Fibroblast of skin of left biceps (primary cell): ENCODE data around the gene TSTD2.
A peak's percentile ranks its signal among the peaks of the same experiment; 100 is the strongest.

Experiments
- DNase-seq, 2 experiments: peaks; one replicate each; pipeline ENCODE4 v3.0.0-alpha.2; 2013; ENCODE audit warnings: low read depth in 2 of 2

Gene TSTD2

GRCh38 chr9:97632985-97633858, at the start of gene TSTD2, which contains the start of gene NCBP1:
TSTD2 (minus strand) TSS chr9:97633368; CDS start chr9:97627562, 5,806 bp downstream.
NCBP1 (plus strand) TSS chr9:97633821; CDS start chr9:97633882, 61 bp downstream.
- DNase-seq = peak; percentile 97

GRCh38 chr9:97682242-97682641, 49.1 kb upstream of the TSTD2 start:
- DNase-seq = no peak

GRCh38 chr9:97675655-97676054, 42.5 kb upstream of the TSTD2 start:
- no peak for DNase-seq

- DNase-seq = no peak
These were observed 40.8 kb upstream of the TSTD2 start for GRCh38 chr9:97673922-97674321.

GRCh38 chr9:97672403-97672802, 39.2 kb upstream of the TSTD2 start:
- DNase-seq = no peak

- DNase-seq = no peak
These were observed 37.4 kb upstream of the TSTD2 start for GRCh38 chr9:97670586-97670985.

- no peak for DNase-seq
These were observed 35.3 kb upstream of the TSTD2 start for GRCh38 chr9:97668485-97668884.

- no peak for DNase-seq
These were observed 33.9 kb upstream of the TSTD2 start for GRCh38 chr9:97666907-97667686.

- DNase-seq = no peak
These were observed 32.6 kb upstream of the TSTD2 start for GRCh38 chr9:97665742-97666141.

- DNase-seq = no peak
These were observed 27.7 kb upstream of the TSTD2 start for GRCh38 chr9:97660847-97661246.

- DNase-seq = no peak
These were observed 27.2 kb upstream of the TSTD2 start for GRCh38 chr9:97660340-97660739.

- no peak for DNase-seq
These were observed 26.6 kb upstream of the TSTD2 start for GRCh38 chr9:97659771-97660170.

- no peak for DNase-seq
These were observed 25.5 kb upstream of the TSTD2 start for GRCh38 chr9:97658707-97659106.

- no peak for DNase-seq
These were observed 18.5 kb upstream of the TSTD2 start for GRCh38 chr9:97651646-97652045.

GRCh38 chr9:97647996-97648395, 14.8 kb upstream of the TSTD2 start:
- DNase-seq = no peak

GRCh38 chr9:97645720-97646119, 12.6 kb upstream of the TSTD2 start:
- DNase-seq = no peak

- no peak for DNase-seq
These were observed 7.2 kb upstream of the TSTD2 start for GRCh38 chr9:97640325-97640724.

- no peak for DNase-seq
These were observed 5.5 kb upstream of the TSTD2 start for GRCh38 chr9:97638666-97639065.

GRCh38 chr9:97636903-97637302, 3.7 kb upstream of the TSTD2 start:
- DNase-seq = no peak

- DNase-seq = no peak
These were observed 1.9 kb upstream of the TSTD2 start for GRCh38 chr9:97635026-97635425.

GRCh38 chr9:97633859-97634490, 807 bp upstream of the TSTD2 start:
- DNase-seq = no peak

- peak; percentile 54 for DNase-seq
These were observed 752 bp downstream of the TSTD2 start for GRCh38 chr9:97632248-97632984.
